ELR (cell line): ENCODE data around the gene P2RX3.
"Not testable (repeated sequence)": the region's sequence is repeated elsewhere in the genome, so short reads cannot be mapped to it uniquely, and the experiment has no call there.

Experiments
- DNase-seq: peaks from one replicate; pipeline ENCODE4 v3.0.0-alpha.2; 2015; ENCODE audit warnings: low read depth

P2RX3 gene

DNA sequence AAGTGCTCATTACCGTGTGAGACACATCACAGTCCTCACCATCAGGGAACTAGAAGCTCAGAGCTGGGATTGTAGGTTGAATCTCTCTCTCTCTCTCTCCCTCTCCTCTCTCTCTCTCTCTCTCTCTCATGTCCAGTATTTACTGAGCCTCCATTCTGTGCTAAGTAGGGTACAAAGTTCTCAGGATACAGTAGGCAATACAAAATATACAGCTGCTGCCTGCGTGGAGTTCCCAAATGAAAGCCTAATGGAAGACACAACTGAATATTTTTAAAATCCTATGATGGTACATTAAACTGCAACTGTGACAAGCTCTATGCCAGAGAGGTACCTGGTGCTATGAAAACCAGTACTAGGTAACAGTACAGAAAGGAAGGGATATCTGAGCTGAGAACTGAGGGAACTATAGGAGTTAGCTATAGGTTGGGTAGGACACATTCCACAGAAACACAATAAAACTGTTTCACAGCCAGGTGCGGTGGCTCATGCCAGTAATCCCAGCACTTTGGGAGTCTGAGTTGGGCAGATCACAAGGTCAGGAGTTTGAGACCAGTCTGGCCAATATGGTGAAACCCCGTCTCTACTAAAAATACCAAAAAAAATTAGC is 61.9 kb downstream of the P2RX3 start:
- no peak for DNase-seq

DNA sequence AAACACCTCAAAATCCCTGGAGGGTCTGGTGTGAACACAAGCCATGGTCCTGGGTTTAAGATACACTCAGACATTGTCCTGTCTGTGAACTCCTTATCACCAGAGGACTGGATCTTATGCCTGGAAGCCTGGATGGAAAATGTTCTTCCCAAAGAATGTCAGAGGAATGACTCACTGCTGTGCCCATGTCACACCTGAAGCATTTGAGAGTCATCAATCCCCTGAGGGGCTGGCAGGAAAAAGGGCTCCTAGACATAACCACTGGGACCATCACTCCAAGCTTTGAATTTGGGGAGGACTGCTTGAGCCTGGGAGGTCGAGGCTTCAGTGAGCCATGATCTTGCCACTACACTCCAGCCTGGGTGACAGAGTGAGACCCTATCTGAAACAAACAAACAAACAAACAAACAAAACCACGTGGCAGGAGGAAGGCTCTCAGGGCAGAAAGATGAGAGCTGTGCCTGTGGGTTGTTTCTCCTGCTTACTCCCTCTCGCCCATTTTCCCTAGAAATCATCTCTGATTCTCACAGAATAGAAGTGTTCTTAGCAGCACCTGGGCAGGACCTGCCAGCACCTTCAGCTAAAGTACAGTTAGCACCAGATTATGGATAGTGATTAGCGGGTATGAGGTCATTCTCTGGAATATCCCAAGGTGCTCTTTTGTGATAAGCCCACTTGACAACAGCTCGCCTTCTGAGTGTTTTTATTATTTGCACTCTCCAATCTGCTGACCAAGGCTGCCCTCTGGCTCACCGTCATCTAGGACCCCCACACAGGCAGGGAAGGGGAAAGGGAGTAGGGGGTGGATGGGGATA is 64.2 kb downstream of the P2RX3 start:
- DNase-seq = peak; percentile 64

DNA sequence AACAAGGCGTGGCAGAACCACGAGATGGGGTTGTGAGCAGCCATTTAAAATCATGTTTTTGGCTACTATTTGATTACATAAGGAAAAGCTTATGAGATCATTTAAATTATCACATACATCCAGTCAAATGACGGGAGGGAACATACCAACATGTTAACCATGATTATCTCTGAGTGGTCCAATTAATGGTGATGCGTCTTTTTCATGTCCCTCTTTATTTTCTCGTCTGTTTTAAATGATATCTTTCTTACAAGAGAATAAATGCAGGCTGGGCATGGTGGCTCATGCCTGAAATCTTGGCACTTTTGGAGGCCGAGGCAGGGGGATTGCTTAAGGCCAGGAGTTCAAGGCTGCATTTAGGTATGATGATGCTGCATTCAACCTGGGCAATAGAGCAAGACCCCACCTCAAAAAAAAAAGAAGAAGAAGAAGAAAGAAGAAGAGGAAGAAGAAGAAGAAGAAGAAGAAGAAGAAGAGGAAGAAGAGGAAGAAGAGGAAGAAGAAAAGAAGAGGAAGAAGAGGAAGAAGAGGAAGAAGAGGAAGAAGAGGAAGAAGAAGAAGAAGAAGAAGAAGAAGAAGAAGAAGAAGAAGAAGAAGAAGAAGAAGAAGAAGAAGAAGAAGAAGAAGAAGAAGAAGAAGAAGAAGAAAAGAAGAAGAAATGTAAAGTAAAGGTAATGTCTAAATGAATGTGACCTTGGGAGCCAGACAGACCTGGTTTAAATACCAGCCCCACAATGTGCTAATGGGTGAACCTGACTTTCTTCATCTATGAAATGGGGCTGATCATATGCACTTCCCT is 65.0 kb downstream of the P2RX3 start:
- not testable (repeated sequence) for DNase-seq

DNA sequence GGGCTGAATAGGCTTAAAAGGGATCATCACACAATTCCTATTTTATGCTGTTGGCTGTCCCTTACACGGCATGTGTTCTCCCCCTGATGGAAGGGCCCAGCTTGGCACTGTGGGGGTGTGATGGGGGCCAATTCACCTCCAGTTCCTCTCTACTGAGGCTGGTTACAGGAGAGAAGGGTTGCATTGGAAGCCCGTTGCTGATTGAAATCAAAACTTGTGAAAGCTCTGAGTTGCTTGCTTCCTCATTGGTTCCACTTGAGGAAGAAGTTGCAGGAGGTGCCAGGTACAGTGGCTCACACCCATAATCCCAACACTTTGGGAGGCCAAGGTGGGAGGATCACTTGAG is 65.6 kb downstream of the P2RX3 start:
- DNase-seq = no peak

GRCh38 chr11:57405271-57405860 is 67.2 kb downstream of the P2RX3 start:
- no peak for DNase-seq

- DNase-seq = peak; percentile 42
These were observed 68.3 kb downstream of the P2RX3 start for GRCh38 chr11:57406337-57406904.

- DNase-seq = no peak
These were observed 69.1 kb downstream of the P2RX3 start for GRCh38 chr11:57407010-57407920.

DNA sequence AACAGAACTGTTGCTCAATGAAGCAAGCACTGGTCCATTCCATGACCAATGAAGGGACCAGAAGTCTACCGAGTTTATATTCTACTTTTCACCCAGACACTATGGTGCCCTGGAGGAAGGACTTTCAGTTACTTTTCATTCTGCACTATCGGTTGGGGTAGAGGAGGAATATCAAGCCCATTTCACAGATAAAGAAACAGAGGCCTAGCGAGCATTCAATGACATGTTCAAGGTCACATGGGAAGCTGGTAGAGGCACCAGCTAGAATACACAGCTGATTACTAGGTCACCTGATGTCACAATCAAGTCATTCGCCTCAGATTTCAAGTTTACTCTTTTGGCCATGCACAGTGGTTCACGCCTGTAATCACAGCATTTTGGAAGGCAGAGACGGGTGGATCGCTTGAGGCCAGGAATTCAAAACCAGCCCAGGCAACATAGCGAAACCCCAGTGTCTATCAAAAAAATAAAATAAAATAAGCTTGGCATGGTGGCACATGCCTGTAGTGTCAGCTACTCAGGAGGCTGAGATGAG is 69.9 kb downstream of the P2RX3 start:
- no peak for DNase-seq

- no peak for DNase-seq
These were observed 70.6 kb downstream of the P2RX3 start for GRCh38 chr11:57408771-57409170.

GRCh38 chr11:57409321-57410100 is 71.4 kb downstream of the P2RX3 start:
- no peak for DNase-seq

DNA sequence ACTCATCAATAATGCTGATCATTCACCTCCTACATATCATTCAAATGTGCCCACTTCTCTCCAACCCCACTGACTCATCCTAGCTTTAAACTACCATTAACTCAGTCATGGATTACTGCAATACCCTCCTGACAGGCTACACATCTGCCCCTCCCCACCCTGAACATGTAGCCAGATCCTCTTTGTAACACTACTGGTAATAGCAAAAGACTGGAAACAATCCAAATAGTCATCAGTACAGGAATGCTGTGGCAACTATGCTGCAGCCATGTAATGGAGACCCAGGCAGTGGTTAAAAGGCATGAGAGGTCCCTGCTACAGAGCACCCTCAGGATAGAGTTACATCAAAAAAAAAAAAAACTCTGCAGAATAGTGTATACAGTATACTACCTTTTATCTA is 72.1 kb downstream of the P2RX3 start:
- DNase-seq = peak; percentile 73

GRCh38 chr11:57413681-57414080 is 75.5 kb downstream of the P2RX3 start:
- no peak for DNase-seq

DNA sequence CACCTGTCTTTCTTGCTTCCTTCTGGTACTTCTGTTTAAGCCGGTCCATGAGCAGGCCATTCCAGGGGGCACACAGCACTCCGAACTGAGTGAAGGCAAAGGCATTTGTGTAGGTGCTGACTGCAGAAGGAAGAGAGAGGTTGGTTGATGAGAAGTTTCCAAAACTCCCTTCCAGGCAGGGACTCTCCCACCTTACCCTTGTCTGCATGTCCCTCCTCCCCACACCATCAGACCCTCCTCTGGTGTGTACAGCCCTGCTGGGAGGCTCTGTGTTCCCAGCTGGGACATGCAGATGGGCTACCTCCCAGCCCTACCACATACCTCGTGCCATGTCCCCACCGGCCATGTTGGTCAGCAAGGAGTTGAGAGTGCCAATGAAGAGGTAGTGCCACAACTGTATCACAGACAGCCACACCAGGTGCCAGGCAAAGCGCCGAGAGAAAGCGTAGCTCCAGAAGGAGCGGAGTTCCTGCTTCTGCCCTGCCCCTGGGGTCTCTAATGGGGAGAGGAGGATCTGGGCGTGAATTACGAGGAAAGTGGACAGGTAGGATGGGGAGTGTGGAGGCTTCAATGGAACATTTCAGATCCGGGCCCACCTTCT is 76.6 kb downstream of the P2RX3 start:
- no peak for DNase-seq

GRCh38 chr11:57416436-57416835 is 78.3 kb downstream of the P2RX3 start:
- DNase-seq = no peak

DNA sequence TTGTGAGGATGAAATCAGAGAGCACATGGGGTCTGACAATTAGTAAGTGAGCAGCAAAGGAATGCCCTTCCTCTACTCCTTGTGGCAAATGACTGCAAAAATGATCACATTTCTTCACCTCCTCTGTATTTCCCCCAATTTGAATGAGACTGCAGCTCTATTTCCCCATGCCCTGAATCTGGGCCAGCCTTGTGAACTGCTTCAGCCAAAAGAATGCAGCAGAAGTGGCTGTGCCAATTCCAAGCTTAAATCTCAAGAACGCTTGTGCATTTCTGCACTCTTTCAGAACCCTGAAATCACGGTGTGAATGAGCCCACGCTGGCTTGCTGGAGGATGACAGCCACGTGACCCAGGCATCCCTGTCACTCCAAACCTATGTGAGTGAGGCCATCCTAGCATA is 78.9 kb downstream of the P2RX3 start:
- DNase-seq = no peak

GRCh38 chr11:57418131-57418530 is 80.0 kb downstream of the P2RX3 start:
- DNase-seq = no peak

DNA sequence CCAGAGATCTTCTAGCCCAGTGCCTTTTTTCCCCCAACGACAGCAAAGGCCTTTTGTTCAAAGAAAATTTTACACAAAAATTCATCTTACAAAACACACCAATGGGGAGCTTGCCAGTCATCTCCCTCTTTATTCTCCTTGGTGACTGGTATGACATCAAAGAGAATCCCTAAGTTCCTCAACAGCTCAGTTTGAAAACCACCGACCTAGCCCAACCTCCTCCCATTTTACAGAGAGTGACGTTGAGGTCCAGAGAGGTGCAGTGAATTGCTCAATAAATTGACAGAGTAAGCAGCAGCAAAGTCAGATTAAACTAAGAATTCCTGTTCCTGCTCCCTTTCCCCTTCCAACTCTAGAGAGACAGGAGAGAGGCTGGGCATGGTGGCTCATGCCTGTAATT is 81.0 kb downstream of the P2RX3 start:
- DNase-seq = no peak

GRCh38 chr11:57421066-57421465 is 82.9 kb downstream of the P2RX3 start:
- DNase-seq = no peak

GRCh38 chr11:57421805-57422204 is 83.7 kb downstream of the P2RX3 start:
- DNase-seq = no peak
